GM19463 (cell line): Measurements from ENCODE around the gene USP9X.
A peak's percentile ranks its signal among the peaks of the same experiment; 100 is the strongest.
"Not testable (repeated sequence)": the region's sequence is repeated elsewhere in the genome, so short reads cannot be mapped to it uniquely, and the experiment has no call there.

Experiments used
- ATAC-seq: cut with Tn5 transposase; IDR thresholded peaks from one replicate; pipeline ENCODE4 v1.9.1; 2021; ENCODE audit warnings: mild to moderate bottlenecking, moderate library complexity; ENCODE audit not compliant: unreplicated experiment

The USP9X gene

DNA sequence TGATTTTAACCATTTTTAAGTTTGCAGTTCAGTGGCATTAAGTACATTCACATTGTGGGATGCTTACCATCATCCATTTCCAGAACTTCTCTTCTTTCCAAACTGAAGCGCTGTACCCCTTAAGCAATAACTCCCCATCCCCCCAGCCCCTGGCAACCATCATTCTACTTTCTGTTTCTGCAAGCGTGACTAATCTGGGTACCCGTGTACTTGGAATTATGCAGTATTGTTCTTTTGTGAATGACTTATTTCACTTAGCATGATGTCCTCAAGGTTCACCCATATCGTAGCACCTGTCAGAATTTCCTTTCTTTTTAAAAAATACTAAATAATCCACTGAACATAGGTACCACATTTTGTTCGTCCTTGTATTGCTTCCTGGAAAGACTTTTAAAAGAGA lies 32.9 kb downstream of the USP9X start:
- no peak for ATAC-seq

DNA sequence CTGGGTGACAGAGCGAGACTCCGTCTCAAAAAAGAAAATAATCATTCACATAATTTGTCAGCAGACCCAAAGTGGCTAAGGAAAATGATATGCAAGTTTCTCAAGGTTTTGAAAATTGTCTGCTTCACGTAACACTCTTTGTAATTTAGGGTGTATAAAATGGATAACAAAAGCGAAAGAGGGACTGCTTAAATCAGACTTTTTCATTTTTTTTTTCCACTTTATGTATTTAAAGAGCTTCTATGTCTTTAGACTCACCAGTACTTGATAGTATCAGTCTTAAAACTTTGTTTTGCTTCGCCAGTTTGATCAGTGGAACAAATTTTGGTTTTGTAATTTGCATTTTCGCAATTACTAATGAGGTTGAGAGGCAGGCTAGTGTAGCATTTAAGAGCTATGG lies 34.6 kb downstream of the USP9X start:
- ATAC-seq: peak; percentile 25

DNA sequence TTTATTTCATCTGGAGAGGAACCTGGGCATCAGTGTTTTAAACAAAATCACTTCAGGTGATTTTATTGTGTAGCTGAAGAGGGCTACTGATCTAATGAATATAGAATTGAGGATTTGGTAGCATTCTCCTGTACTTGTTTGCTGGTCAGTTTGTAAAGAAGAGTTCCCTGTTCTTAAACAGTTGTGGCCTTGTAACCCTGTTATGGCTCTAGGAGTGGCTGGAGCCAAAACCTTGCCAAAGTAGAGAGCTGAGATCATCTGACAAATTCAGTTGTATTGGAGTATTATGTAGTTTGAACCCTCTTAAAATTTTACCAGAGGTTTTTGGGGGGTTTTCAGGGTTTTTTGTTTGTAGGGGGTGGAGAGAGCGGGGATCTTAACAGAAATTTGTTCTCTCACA lies 36.5 kb downstream of the USP9X start:
- no peak for ATAC-seq

DNA sequence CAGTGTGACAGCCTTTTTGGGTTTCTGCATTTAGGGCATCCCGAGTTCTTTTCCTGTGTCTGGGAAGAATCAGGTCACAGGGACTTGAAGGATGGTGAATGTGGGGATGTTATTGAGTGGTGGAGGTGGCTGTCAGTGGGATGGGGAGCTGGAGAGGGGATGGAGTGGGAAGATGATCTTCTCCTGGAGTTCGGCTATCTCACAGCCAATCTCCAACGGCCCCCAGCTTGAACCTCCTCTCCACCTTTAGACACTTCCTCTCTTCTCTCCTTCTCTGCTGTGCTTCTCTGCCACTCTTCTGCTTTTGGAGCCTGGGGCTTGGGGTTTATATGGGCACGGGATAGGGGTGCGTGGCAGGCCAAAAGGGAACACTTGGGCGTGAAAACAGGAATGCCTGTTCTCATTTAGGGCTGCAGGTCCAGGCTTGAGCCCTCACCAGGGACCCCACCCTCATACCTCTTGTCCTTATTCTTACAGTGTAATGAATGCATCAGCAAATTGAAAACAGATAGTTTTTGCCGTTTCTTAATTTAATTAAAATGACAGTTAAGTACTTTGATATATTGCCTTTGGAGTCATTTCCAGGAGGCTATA lies 37.5 kb downstream of the USP9X start:
- ATAC-seq: no peak

DNA sequence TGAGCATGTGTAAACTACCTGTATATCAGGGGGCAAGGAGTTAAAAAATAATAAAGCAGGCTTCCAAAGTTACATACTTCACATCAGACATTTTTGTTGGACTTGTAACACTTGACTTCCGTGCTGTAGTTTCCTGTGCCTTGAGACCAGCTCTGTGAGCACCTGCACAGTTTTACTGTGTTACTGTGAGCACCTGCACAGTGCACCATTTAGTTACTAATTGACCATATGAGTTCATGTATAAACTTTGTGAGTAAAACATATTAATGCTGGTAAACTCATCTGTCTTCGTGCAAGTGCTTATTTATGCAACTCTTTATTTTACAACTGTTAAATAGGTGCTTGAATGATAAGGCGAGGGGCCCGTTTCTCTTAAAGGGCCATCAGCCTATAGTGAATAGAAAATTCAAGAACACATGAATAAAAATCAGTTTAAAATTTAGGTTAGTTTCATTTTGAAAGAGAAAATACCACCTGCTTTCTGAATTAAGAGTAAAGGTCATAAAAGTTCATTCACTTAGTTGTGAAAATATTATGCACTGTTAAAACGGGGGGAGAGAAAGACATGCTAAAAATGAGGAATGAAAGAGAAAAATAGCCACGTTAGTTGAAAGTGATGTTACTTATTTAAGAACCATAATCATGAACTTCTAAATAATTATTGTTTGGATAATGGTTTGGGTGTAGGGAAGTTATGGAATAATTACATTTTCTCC lies 42.4 kb downstream of the USP9X start:
- peak; percentile 60 for ATAC-seq

DNA sequence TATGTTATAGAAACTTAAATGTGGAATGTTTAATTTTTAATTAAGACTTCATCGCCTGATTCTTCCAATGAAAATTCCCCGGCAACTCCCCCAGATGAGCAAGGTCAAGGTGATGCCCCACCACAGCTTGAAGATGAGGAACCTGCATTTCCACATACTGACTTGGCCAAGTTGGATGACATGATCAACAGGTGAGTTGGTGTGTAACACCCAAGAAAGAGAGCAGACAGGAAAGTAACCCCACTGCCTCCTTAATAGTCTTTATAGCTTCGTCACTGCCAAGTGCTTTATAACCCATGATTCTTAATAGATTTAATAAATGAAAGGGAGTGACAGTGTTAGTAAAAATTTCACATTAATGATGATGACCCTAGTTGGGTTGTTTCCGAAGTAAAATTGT lies 43.7 kb downstream of the USP9X start:
- no peak for ATAC-seq

DNA sequence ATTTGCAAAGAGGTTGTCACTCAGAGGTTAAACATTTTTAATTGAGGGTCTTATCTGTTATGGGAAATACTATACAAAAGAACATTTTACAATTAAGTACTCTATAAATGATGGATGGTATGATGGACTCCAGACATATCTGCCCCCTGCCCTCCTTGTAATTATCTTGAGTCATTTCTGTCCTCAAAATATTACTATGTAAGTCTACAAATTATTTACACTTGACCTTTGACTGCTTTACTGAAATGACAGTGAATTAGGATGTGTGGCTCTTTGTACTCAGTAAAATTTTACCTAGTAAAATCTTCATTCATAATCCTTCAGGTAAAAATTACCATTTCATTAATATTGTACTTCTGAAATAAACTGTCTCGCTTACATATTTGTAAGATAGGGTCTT lies 46.5 kb downstream of the USP9X start:
- ATAC-seq: no peak

DNA sequence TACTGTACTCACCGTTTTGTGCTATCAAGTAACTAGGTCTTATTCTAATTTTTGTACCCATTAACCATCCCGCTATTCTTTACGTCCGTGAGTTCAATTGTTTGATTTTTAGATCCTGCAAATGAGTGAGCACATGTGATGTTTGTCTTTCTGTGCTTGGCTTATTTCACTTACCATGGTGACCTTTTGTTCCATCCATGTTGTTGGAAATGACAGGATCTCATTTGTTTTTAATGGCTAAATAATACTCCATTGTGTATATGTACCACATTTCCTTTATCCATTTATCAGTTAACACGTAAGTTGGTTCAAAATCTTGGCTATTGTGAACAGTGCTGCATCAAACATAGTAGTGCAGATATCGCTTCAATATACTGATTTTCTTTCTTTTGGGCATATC lies 48.3 kb downstream of the USP9X start:
- ATAC-seq: no peak

DNA sequence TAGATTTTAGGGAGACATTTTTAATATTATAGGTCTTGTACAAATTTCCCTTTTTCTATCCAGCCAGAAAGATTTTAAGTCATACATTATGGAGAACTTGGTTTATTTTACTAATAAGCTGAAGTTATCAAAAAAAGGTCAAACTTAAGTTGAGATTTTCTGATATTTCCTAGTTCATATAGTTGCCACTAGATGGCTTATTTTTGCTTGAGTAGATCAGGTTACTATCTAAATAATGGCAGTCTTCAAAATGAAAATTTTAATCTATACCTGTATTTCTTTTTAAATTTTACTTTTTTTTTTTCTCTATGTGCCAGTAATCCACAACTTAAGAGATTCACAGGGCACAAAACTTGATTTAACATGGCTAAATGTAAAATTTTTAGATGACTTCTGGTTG lies 52.3 kb downstream of the USP9X start:
- ATAC-seq: no peak

DNA sequence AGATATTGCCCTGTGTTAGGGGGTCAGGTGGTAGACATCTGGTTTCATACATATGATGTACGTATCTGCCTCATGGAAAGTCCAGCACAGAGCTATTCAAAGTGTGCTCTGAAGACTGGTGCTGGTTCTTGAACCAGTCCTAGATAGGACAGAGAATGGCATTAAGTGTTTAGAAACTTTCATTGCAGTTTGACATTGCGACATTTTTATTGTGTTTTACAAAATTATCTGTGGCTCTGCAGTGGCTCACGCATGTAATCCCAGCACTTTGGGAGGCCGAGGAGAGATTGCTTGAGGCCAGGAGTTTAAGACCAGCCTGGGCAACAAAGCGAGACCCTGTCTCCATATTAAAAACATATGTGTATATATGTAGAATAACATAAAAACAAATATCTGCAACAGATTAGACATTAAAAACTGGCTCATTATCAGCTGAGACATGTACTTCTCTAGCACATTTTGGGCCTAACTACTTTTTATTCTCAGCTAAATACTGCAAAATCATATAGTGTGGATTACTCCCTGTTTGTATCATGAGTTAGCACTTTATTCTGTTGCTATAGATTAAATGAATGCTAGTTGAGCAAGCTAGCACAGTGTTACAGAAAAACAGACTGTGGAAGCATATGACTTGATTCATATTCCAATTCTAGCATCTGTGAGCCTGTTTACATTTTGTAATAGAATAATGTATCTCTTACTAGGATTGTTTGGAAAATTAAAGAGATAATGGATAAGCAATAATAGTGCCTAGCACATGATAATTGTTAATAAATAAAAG lies 57.1 kb downstream of the USP9X start:
- no peak for ATAC-seq

DNA sequence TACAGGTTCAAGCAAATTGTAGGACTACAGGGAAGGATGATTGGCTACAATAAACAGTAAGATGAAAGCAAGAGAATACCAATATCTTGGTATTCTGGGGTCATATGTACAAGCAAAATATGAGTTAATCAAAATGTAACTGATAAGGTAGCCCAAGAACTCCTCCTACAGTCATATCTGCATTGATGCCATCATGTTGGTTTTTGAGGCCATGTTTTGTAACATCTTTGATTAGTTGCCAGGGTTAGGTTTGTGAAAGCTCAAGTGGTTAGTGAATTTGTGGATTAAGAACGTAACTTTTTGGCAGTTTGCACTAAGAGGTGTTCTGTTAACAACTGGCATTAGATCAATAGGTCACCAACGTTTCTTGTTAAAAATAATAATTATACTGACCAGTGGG lies 59.6 kb downstream of the USP9X start:
- no peak for ATAC-seq

DNA sequence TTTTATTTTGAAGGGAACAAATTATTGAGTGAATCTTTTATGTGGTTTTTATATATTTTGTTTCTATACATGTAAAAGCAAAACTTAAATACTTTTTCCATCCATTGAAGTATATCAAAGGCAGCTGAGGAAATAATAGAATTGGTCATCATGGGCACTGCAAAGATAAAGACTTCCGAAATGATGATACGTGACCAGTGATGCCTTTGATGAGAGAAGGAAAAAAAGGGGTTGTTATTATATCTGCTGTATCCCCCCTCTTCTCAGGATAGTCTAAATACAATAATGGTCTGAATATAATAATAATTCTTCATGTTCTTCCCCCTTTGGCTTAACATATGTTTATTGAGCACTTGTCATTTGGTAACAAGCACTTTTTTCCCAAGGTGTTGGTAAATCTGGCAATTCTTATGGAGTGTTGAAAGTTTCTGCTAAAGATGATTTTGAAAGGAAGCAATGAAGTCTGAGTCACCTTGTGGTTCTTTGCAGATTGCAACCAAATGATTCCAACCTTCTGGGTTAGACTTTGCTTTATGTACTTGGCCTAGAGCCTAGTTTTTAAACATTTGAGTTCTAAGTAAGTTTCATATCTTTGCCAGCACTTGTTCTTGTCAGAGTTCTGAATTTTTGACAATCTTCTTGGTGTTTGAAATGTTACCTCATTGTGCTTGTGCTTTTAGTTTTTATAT lies 60.8 kb downstream of the USP9X start:
- ATAC-seq: no peak

DNA sequence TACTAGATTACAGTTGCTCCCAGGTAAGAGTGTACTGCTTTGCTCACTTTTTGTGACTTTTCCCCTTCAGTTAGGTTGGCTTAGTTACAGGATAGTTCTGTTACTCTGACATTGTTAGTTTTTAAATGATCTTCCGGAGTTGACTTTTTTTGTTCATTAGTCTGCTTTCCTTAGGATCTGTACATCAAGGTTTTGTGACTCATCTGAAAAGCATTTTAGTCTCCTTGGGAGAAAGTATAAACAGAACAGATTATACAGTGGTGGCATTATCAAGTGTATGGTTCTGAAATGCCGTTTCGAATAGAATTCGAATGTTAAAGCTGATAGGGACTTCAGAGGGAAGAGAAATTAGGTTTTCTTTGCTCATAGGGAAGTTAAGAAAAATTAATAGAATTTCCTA lies 63.3 kb downstream of the USP9X start:
- no peak for ATAC-seq

DNA sequence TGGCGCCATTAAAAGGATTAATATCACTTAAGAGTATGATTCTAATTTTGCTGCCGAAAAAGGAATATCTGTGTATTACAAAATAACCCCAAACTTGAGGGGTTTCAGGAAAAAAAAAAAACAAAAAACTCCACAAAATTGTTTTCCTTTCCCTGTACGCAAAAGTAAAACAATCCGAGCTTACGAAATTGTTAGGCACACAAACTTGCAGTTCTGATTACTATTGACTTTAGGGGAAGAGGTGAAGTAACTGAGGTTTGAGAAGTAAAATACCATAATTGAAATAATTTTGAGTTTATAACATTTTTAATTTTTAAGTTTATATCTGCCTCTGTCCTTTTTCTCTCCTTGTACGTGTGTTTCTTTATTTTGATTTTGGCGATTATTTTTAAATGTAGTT lies 64.8 kb downstream of the USP9X start:
- no peak for ATAC-seq

DNA sequence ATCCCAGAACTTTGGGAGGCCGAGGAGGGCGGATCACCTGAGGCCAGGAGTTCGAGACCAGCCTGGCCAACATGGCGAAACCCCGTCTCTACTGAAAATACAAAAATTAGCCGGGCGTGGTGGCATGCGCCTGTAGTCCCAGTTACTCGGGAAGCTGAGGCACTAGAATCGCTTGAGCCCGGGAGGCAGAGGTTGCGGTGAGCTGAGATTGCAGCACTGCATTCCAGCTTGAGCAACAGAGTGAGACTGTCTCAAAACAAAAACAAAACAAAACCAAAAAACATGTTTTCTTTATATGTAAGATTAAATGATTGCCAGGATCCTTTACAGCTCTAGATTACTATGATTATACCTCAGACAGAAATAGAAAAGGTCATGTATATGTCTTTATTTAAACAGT lies 66.5 kb downstream of the USP9X start:
- ATAC-seq: not testable (repeated sequence)

DNA sequence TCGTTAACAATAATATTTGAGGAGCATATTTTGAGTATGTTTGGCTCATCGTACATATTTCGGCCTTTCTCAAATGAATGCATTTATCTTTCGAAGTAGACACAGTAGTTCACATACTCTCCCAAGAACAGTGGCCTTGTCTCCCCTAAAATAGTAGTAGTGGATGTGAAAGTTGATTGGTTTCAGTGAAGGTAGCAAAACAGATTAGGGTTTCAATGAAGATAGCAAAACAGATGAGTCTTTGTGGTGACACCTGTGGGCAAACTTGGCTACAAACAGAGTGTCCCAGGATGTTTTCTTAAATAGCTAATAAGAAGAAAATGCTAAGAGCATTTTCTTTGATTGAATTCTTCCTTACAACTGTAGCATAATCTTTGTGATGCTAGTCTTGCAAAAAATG lies 67.0 kb downstream of the USP9X start:
- no peak for ATAC-seq

DNA sequence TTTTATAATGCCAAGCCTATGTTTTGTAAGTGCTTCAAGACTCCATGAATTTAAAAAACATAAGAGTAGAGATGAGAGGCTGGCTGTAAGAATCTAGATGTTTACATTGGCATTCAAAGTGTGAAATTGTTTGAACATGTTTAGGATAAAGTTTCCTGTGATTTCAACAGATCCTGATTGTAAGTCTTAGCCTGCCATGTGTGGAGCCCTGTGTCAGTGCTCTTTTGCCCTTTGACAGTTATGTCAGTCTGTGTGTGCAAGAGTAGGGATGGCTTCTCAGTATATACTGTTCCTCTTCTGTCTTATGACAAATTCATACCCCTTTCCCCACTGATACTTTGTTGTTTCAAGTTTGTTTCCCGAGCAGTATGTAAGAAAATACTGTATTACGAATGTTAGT lies 68.2 kb downstream of the USP9X start:
- ATAC-seq: no peak

DNA sequence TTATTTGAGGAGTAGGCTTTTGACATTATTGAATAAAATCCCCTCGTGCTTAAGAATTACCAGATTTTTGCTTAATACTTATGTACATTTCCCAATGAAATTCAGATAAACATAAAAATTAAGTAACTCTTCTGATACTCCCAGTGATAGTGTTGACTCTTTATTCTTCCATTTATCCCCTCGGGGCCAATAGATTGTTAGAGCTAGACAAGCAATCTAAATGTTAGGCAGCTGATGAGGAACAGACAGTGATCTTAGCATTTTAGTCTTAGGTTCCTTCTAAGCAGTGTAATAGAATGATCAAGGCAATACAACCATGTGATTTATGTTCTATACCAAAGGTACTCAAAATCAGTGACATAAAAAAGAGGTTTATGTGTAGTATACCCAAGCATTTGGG lies 68.7 kb downstream of the USP9X start:
- ATAC-seq: no peak

DNA sequence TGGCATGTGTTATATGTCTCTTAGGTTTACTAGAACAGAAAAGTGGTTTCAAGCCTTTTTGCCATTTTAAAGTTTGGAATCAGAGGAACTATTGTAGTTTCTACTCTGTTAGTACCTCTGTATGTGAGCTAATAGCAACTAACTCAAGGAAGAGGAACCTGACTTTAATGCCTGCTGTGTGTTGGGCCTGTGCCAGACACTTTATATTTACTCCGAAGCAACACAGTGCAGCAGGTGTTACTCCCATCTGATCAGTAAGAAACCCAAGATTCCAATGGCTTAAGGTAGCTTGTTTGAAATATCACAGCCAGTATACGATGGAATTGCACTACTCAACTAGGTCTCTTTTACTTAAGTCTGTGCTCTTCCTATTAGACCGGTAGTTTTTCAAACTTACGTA lies 79.2 kb downstream of the USP9X start:
- ATAC-seq: no peak

DNA sequence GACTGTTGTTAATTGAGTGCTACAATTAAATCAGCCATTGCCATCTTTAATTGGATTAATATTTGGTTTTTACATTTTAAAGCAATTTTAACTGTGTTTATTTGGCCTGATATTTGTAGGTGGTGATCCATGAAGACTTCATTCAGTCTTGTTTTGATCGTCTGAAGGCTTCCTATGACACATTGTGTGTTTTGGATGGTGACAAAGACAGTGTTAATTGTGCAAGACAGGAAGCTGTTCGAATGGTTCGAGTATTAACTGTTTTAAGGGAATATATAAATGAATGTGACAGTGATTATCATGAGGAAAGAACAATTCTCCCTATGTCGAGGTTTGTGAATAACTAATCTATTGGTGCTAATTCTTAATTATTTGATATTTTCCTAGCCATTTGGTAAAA lies 82.6 kb downstream of the USP9X start:
- ATAC-seq: no peak

DNA sequence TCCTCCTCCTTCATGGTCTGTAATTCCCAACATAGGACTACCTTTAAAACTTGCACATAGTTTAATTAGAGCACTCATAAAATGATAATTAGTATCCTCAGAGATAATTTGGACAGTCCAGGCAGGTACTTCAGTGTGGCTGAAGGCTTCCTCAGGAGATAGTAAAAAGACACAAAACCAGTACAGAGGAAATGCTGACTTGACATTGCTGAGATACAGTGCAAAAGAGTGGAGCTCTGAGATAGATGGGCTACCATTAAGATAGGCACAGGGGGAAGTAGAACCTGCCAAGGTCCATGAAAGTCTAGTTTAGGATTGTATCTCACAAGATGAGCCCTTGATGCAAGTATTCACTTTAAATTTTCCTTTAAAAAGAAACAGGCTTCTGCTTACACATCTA lies 91.0 kb downstream of the USP9X start:
- no peak for ATAC-seq

DNA sequence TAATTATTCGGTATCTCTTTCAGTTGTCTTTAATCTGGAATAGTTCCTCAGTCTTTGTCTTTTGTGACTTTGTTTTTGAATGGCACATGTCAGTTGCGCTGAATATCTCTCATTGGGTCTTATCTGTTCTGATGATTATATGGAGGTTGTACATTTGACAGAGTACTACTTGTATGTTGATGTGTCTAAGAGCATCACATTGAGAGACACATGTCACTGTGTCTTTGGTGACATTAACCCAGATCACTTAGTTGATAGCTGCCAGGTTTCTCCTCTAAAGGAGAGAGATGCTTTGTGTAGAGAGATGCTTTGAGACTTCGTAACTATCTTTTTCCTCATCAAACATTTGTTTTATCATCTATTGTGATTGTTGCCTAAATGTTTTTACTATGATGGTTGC lies 92.1 kb downstream of the USP9X start:
- no peak for ATAC-seq
